Calu3 (cell line): ENCODE data around the gene CYB5R4. TPM values are rescaled to one million over a fixed set of nuclear protein-coding genes. Genes with fewer than 3 reads are reported as not detected.

Experiments
- BruUV-seq: library from RNA; stranded (reverse); fragments of 400-500 nt; replicated peaks from 2 replicates; lab custom pipeline; 2021; lab: Mats Ljungman, UMichigan
- CTCF ChIA-PET: fragments of 300-600 bp; sonication (Branson Sonifier 250); formaldehyde crosslinking; loops from one replicate; lab custom pipeline; 2022; ENCODE audit warnings: antibody characterized with exemption; lab: Charles Lee
- DNase-seq: peaks from one replicate; pipeline ENCODE4 v3.0.0; 2022
- H3K27ac Mint-ChIP-seq: one replicate; pipeline ENCODE4 v1.8.0; 2022; ENCODE audit warnings: mixed read lengths; ENCODE audit not compliant: unreplicated experiment
- H3K27me3 Mint-ChIP-seq: one replicate; pipeline ENCODE4 v1.8.0; 2022; ENCODE audit warnings: mixed read lengths; ENCODE audit not compliant: unreplicated experiment
- H3K36me3 Mint-ChIP-seq: one replicate; pipeline ENCODE4 v1.8.0; 2022; ENCODE audit warnings: mild to moderate bottlenecking, moderate library complexity, mixed read lengths; ENCODE audit not compliant: insufficient read depth, unreplicated experiment
- H3K4me1 Mint-ChIP-seq: one replicate; pipeline ENCODE4 v1.8.0; 2022; ENCODE audit warnings: mild to moderate bottlenecking, low read depth, mixed read lengths; ENCODE audit not compliant: unreplicated experiment
- H3K4me3 Mint-ChIP-seq: one replicate; pipeline ENCODE4 v1.8.0; 2022; ENCODE audit warnings: mild to moderate bottlenecking, low read depth, moderate library complexity, mixed read lengths; ENCODE audit not compliant: unreplicated experiment
- H3K9me3 Mint-ChIP-seq: one replicate; pipeline ENCODE4 v1.8.0; 2022; ENCODE audit warnings: low read depth, mixed read lengths; ENCODE audit not compliant: unreplicated experiment
- intact Hi-C: fragments of 100-400 bp; cut with micrococcal nuclease; formaldehyde crosslinking; loops from one replicate; pipeline ENCODE4 v1.10.0; 2022; ENCODE audit not compliant: unreplicated experiment
- total RNA-seq: library from RNA; stranded (reverse); gene quantifications from 2 replicates; pipeline ENCODE4 v1.2.3, GENCODE V29; 2022
- TF ChIP-seq, protein P1 (sequence below): fragments of 200-600 bp; IDR thresholded peaks from one replicate; pipeline ENCODE4 v1.8.0; 2022; ENCODE audit warnings: antibody characterized with exemption; ENCODE audit not compliant: unreplicated experiment

CYB5R4 gene
- total RNA-seq, 1 experiment from 2014 or later: 28.3 TPM

DNA sequence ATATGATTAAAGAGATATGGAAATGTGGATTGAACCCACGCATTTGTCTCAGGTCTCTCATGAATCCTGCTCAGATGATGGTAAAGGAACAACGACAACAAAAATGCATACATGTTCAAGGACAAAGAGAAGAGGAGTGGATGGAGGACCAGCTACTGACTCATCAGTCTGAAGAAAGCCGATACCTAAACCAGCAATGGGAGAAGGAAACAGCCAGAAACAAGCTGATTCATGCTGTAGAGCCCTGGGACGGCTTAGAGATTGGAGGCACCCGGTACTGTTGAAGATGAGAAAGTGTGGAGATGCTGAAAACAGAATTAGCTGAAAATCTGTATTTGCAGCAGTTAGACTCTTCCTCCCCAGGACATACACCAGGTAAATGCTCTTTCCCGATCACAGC is 20.8 kb upstream of the CYB5R4 start:
- no peak overlapping the region for H3K27ac Mint-ChIP-seq
- TF ChIP-seq, protein P1, sequence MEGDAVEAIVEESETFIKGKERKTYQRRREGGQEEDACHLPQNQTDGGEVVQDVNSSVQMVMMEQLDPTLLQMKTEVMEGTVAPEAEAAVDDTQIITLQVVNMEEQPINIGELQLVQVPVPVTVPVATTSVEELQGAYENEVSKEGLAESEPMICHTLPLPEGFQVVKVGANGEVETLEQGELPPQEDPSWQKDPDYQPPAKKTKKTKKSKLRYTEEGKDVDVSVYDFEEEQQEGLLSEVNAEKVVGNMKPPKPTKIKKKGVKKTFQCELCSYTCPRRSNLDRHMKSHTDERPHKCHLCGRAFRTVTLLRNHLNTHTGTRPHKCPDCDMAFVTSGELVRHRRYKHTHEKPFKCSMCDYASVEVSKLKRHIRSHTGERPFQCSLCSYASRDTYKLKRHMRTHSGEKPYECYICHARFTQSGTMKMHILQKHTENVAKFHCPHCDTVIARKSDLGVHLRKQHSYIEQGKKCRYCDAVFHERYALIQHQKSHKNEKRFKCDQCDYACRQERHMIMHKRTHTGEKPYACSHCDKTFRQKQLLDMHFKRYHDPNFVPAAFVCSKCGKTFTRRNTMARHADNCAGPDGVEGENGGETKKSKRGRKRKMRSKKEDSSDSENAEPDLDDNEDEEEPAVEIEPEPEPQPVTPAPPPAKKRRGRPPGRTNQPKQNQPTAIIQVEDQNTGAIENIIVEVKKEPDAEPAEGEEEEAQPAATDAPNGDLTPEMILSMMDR: no peak
- H3K4me1 Mint-ChIP-seq: no peaks in the 10 kb centered on the region
- CTCF ChIA-PET: no interaction called here
- H3K9me3 Mint-ChIP-seq: peaks cover 9% of the 10 kb centered on the region
- intact Hi-C loops: no loop called here
- no TSS peak for BruUV-seq
- H3K36me3 Mint-ChIP-seq: no peaks in the 10 kb centered on the region
- no peak for DNase-seq
- peaks cover 19% of the 10 kb centered on the region for H3K27me3 Mint-ChIP-seq
- H3K4me3 Mint-ChIP-seq: no peak overlapping the region

DNA sequence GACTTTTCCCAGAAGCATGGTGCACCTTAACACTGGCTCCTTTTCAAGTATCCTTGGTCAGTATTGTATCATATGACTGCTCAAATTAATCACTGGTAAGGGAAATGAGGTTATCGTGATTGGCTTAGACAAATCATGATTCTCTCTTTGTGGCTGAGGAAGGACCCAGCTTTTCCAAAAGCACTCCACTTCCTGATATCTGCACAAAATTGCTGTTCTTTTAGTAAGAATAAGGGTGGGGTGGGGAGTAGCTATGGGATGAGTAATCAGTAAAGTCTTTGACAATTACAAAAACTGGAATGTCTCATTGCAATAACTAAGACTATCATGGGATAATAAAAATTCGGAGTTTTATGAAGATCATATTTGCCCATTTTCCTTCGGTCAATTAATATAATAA is 15.3 kb upstream of the CYB5R4 start:
- intact Hi-C loops: no loop called here
- Mint-ChIP-seq H3K9me3 (peaks cover 5% of the 10 kb centered on the region), H3K4me3 (no peak overlapping the region), H3K4me1 (no peaks in the 10 kb centered on the region), H3K36me3 (no peaks in the 10 kb centered on the region), H3K27ac (no peak overlapping the region), H3K27me3 (peaks cover 8% of the 10 kb centered on the region)
- no TSS peak for BruUV-seq
- DNase-seq: no peak
- TF ChIP-seq, protein P1: no peak
- CTCF ChIA-PET: no interaction called here

DNA sequence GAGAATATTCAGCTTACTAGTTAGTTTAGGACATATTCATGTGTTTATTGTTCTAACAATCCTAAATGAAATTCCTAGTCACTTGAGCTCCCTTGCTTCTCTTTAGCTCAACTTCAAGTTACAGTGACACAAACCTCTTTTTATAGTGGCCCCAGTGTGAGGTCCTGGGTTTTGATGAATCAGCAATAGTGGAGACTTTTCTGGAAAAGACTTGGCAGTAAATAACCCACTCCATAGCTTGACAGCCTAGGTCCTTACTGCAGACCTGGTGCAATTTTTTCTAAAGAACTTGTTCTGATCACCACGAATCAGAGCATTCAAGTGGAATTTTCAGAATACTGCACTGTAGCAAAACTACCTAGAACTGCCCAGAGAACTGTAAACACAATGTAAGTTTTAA is 13.2 kb upstream of the CYB5R4 start:
- TF ChIP-seq, protein P1: no peak
- Mint-ChIP-seq H3K27ac (no peak overlapping the region), H3K9me3 (peaks cover 1% of the 10 kb centered on the region), H3K4me1 (no peaks in the 10 kb centered on the region), H3K36me3 (no peaks in the 10 kb centered on the region), H3K27me3 (peaks cover 28% of the 10 kb centered on the region), H3K4me3 (no peak overlapping the region)
- no peak for DNase-seq
- CTCF ChIA-PET: interaction anchor here (0.6 kb wide), 1 partner anchor 341 kb away, joined by 10 read pairs; no protein-coding TSS in a partner anchor
- BruUV-seq: no TSS peak
- intact Hi-C loops: no loop called here

DNA sequence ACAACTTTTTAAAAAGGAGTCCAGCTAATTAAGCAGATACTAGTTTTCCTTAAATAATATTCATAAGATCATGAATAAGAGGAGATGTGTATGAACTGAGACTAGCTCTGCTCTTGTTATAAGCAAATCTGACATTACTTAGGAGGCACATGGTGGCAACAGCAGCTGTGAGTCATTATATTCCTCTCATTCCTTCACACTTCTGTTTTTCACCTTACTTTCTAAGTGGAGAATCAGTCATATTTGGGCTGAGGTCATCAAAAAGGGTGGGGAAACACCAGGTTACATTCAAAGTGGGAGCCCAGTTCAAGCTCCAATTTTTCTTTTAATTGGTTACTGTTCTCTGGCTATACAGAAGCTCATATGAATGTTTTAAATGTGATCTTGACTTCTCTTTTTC is 12.3 kb upstream of the CYB5R4 start:
- Mint-ChIP-seq H3K27ac (no peak overlapping the region), H3K36me3 (no peaks in the 10 kb centered on the region), H3K4me3 (no peak overlapping the region), H3K4me1 (no peaks in the 10 kb centered on the region), H3K27me3 (peaks cover 28% of the 10 kb centered on the region), H3K9me3 (no peaks in the 10 kb centered on the region)
- TF ChIP-seq, protein P1: no peak
- no peak for DNase-seq
- CTCF ChIA-PET: no interaction called here
- intact Hi-C loops: no loop called here
- no TSS peak for BruUV-seq
